ENCODE data around the gene CA6.
A peak's percentile ranks its signal among the peaks of the same experiment; 100 is the strongest.
"Not testable (repeated sequence)": the region's sequence is repeated elsewhere in the genome, so short reads cannot be mapped to it uniquely, and the experiment has no call there.

Gene CA6

DNA sequence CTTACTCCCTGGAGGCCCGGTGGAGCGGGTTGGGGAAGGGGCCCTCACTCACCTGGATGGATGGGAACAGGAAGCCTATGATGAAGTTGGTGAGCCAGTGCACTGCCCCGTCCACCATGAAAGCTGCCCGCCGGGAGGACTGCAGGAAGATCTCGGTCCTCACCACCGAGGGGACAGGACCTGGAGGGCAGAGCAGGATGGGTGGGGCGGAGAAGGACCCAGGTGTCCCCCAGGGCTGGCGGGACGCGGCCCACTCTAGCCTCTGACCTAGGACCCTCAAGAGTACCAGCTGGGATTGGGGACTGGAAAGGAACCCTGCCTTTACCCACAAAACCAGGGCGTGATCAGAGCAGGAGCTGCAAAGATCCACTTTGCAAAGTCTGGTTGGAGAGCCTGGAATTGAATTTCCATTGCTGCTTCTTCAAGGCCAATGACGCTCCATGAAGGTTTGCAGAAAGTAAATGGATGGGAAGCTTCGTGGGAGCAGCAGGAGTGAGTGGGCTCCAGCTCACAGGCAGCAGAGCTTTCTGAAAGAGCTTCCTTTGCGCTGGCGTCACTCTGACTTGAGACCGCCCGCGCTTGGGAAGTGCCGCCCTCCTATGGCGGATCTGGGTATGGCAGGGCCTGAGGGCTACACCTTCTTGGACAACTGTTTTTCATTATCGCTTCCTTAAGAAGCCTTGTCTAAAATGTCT, 59.2 kb downstream of the CA6 start:
- peak in 11 of 14 donors; percentile 13 to 61 (median 34) for DNase-seq

DNA sequence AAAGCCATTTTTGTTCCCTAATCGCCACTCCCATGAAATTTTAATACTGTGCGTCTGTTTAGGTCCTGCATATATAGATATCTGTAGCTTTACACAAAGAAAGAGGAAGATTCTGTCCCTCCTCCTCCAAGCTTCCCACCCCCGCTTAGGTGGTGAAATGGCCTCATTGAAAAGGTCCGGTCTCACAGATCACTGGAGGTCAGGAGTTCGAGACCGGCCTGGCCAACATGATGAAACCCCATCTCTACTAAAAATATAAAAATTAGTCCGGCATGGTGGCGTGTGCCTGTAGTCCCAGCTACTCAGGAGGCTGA, 59.7 kb downstream of the CA6 start:
- DNase-seq = no peak

DNA sequence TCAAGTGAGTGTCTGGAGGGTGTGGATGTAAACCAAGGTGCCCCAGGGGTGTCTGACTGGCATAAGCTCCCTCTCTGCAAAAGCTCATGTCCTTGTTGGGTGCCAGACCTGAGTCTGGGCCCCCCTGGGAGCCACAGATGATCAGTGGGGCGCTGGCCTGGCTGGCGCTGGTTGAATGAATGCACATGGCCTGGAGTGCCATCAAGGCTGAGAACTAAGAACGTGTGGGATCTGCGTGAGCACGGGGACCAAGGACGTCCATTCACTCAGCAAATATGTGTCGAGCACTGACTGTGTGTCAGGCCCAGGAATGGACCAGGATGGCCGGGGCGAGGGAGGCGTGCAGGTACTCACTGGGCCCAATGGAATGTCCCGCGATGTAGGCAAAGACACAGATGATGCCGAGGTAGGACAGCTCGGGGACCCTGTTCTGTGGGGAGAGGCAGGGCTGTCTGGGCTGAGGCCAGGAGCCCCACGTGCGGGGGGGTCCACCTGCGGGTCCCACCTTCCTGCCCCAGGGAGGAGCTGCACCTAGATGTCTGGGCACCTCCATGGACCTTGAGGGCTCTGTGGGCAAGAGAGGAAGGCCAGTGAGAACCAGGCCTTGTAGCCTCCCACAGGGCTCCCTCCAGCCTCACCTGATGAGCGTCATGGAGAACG, 61.4 kb downstream of the CA6 start:
- DNase-seq = no peak

DNA sequence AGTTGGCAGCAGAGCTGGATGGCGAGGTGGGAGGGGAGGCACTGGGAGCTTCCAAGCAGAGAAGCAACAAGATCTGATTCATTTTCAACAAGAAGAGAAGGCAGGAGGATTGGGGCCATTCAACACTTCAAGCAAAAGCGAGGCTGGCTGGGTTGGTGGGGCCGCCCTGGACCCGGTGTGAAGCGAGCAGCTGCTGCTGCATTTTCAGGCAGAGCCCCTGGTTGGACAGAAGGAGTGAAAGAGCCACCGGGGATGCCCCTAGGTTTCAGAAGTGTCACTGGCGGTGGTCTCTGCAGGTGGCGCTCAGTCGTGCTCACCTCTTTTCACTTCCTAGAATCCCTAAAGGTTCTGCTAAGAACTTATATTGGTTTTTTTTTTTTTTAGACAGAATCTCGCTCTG, 62.6 kb downstream of the CA6 start:
- DNase-seq = no peak

DNA sequence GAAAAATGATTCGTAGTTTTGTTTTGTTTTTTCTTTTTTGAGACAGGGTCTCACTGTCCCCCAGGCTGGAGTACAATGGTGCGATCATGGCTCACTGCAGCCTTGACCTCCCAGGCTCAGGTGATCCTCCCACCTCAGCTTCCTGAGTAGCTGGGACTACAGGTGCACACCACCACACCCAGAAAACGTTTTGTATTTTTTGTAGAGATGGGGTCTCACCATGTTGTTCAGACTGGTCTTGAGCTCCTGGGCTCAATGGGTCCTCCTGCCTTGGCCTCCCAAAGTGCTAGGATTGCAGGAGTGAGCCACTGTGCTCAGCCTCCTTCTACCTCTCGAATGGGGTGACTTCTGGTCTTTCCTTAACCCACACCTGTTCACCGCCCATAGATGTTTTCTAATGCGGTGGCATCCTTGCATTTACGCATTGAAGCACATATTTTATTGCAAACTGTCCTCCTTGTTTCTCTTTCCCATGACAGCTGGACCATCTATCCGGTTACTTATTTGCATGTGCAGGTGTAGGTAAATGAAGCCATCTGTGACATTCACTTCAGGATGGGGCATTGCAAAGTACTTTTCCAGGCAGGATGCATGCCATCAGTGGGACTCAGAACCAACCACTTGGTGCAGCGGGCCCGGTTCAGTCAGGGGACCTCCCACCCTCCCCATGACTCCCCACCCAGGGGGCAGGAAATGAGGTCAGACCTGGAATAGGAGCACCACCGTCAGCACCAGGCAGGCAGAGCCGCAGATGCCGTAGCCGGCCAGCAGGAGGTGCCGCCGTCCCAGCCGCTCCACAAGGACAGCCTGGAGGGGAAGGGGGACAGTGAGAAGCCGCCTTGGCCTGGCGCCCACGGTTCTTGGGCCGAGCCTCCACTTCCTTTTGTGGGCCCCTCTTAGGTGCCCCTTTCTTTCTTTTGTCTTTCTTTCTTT, 64.0 kb downstream of the CA6 start:
- no peak for DNase-seq

DNA sequence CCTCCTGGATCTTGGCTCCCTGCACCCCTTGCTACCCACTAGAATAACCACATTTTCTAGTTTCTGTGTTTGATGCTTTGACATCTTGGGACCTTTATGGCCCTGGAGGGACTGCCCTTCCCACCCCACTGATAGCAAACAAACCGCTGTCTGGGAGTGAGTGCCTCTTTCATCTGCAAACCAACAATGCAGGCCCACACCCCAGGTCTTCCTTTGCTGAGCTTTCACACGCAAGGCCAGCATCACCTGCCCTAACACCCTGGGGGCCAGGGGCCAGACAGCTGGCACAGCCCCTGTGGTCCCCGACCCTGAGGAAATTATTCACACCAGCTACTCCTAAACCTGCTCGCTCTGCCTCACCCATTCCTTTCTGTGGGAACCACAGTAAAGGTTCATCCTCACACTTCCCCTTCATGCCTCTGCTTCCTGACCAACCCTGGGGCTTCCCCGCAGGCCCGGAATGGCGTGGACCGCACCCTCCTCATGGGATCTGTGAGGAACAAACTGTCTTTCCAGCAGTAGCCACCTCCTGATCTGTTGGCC, 65.2 kb downstream of the CA6 start:
- no peak for DNase-seq

DNA sequence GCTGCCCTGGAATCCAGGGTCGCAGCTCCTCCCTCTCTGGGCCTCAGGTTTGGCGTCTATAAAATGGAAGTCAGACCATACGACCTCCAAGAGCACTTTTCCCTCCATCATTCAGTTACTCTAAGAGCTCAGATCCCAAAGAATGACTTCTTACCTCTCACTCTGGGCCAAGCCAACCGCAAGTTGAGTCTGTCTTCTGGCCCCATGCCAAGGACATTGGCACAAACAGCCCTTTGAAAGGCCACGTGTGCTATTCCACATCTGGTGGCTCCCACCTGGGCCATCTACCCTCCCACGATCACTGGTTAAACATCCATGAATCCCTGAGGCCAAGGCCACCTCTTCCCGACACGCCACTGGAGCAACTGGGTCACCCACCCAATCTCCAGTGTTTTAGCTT, 68.2 kb downstream of the CA6 start:
- no peak for DNase-seq

DNA sequence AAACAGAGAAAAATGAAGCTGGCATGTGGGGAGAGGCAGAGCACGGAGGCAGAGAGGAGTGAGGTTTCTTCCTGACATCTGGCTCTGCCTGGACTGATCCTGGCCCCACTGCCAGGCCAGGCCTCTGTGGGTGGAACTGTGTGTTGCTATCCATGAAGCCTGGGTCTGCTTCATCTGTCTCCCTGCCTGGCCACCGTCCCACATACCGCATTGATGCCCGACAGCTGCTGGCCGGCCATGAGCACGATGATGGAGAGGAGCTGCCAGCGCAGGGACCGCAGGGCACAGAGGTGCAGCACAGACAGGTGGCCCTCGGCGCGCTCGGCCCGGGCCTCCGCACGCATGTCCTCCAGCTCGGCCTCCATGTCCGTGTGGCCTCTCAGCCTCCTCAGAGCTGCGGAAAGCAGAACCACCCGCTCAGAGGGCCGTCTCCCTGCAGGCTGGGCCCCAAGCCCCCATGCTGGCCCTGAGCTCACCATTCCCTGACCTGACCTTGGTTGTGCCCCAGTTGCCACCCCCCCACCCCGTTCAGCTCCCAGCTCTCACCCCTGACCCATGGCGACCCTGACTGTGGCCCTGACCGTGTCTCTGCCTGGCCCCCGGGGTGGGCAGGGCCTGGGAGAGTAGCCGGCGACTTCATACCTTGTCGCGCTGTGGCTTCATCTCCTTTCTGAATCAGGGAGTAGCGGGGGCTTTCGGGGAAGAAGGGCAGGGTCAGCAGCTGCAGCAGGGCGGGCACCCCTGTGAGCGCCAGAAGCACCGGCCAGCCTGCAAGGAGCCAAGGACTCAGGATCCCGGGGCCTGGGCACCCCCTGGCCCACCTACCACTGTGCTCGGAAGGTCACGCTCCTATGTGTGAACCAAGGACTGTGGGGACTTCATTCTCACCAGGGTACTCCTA, 69.1 kb downstream of the CA6 start:
- DNase-seq = no peak

DNA sequence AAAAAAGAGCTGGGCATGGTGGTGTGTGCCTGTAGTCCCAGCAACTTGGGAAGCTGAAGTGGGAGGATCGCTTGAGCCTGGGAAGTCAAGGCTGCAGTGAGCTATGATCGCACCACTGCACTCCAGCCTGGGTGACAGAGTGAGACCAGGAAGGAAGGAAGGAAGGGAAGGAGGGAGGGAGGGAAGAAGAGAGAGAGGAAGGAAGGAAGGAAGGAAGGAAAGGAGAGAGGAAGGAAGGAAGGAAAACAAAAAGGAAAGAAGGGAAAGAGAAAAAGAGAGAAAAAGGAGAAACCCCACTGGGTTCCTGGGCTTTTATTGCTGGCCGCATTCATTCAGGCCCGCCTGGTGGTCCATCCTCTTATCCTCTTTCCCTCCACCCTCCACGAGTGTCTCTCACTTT, 70.8 kb downstream of the CA6 start:
- DNase-seq = no peak

DNA sequence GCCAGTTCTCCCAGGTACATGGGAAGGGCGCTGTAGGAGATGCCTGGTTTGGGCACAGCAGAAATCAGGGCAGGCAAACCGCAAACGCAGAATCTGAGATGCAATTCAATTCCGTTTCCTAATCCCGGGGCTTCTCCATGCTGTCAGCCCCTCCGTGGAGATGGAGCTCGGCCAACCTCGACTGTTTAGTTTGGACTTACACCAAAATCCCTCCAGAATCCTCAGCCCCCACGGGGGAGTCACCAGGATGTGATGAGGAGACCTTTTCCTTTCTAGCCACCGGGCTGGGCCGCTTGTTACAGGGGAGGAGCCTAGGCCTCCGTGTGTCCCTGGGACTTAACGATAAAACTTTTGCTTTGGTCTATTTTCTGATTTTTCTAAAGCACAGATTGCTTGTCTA, 72.7 kb downstream of the CA6 start:
- DNase-seq = no peak

DNA sequence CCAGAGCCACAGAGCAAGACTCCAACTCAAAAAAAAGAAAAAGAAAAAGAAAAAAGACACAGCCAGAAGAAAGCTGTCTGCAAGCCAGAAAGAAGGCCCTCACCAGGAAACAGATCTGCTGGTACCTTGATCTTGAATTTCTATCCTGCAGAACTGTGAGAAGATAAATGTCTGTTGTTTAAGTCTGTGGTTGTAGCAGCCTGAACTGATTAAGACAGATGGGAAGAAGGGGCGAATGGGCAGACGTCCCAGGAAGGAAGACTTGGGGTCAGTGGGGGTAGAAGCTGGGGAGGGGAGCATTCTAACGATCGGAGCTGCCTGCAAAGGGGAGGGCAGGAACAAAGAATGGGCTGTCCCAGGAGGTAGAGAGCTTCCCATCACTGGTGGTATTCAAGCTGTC, 74.2 kb downstream of the CA6 start:
- DNase-seq = no peak

DNA sequence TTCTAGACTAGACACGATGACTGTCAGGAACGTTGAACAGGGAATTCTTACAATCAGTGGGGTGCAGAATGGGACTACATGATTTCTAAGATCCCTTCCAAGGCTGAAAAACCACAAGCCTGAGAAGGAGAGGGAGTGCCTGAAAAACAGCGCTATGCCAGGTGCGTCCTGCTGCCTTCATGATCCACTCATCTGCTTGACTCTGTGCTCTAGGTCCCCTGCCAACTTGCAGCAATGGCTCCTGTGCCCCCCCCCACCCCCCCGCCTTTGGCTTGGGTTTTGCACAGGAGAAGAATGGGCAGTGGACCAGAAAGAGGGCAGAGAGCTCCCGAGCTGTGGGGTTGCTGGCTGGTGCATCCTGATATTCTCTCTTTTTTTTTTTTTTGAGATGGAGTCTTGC, 74.6 kb downstream of the CA6 start:
- no peak for DNase-seq

DNA sequence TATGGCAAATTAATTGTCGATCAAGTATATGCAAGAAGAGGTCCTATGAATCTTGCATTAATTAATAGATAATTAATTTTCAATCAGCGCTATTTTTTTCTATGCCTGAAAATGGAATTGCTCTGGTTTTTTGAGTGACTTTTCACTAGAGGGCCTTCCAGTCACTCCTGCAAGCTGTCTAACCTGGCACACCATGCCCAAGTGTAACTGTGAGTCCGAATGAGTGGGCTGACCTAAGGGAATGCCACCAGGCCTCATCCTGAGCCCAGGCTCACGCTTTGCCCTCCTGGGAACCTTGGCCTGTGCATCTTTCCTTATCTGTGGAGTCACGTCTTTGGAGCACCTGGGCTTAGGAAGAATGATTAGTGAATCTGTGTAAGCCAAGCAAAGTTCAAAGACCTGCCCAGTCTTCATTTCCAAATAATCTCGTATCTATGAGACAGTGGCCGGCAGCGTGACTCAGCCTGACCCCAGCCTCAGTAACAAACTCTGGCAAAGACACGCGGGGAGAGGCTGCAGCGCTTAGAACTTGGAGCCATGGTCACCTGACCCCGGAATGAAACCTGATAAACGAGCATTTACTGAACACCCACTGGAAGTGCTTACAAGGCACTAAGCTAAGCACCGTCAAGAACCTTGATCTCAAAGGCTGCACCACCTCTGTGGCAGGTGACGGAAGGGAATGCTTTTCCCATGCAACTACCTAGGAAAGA, 76.5 kb downstream of the CA6 start:
- not testable (repeated sequence) for DNase-seq

DNA sequence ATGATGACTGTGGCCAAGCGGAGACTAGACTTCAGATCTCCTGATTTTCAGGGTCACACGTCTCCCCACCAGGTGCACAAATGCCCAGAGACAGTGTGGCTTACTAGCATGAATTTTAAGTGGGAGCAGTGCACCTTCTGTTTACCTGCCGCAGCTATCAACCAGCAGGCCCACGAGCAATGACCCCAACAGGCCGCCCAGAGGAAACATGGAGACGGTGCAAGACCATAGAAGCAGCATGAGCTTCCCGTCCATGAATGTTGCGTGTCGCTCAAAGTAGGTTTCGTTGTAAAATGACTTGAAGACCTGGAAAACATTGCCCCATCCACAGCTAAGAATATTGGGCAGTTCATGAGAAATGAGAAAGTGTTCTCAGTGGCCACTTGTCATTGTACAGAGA, 77.1 kb downstream of the CA6 start:
- no peak for DNase-seq
